Measurements from ENCODE around the gene NEURL1B.

NEURL1B gene

DNA sequence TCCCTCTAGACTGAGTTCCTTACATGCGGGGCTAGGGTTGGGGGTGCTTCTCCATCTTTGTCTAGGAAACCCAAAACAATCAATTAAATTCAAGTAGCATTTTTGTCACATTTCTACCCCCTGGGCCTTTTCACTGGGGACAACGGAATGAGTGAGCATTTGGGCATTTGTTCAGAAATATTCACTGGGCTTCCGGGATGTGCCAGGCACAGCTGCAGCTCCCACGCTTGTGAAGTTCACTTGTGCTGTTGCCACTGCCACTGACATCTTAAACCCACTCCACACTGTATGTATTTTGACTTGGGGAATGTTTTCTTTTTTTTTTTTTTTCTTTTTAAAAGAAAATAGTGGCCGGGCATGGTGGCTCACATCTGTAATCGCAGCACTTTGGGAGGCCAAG lies 98.3 kb downstream of the NEURL1B start:
- no peak for DNase-seq

DNA sequence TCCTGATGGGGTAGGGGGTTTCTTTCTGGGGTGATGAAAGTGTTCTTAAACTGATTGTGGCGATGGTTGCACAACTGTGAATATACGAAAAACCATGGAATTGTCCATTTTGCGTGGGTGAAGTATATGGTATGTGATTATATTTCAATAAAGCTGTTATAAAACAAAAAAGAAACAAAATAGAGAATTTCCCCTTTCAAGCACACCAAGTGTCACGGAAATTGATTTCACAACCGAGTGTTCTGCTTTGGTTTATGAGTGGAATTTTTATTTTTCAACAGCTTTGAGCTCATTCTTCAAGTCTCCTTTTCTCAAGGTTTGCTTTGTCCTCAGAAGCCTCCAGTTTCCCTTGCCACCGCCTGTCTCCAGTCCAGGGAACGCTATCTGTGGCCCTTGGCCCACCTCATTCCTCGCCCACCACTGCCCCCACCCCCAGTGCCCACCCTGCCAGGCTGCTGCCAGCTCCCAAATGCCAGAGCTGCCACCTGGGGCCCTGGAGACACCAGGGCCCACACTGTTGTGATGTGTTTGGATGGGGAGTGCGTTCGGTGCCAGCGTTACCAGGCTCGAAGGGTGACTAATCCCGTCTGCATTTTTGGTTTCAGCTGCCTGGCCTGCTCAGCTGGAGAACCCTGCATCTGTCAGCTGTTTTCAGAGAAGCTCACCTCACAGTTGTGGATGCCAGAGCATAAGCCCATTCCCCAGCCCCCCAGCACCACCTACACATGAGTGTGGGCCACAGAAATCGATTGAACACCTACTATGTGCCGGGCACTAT lies 99.6 kb downstream of the NEURL1B start:
- DNase-seq: no peak

Data from NCI-H1930 (cell line).